Hematopoietic multipotent progenitor cell treated with erythropoietin and hydrocortisone succinate and interleukin-3 and kit ligand, for 4 days (in vitro differentiated cells): ENCODE results near the gene GALNT17.

Experiments used
- DNase-seq: peaks from one replicate; pipeline ENCODE4 v3.0.0-alpha.2; 2015

GALNT17 gene

DNA sequence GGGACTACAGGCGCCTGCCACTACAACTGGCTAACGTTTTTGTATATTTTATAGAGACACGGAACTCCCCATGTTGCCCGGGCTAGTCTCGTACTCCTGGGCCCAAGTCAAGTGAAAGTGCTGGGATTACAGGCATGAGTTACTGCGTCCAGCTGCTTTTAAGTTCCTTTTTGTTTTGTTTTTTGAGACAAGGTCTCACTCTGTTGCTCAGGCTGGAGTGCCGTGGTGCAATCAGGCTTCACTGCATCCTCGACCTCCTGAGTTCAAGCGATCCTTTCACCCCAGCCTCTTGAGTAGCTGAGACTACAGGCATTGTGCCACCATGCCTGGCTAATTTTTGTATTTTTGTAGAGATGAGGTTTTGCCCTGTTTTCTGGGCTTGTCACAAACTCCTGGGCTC lies 155.0 kb downstream of the GALNT17 start:
- no peak for DNase-seq

DNA sequence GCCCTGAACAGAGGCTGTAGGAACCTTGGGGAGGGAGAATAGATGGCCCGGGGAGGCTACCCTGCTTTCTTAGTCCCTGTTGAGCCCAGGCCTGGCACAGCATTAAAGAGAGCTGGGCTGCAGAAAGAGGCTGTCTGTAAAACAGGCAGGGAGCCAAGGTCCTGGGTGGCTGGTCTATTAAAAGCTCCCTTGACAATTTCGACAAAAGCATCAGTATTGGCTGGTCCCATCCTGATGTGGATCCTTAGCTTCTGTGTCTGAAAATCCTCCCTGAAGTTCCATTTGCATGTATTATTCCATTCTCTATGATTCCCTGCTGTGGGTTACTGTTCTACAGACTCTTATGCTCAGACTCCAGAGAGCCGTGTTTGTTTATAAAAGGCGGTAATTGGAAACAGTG lies 158.5 kb downstream of the GALNT17 start:
- DNase-seq = no peak

DNA sequence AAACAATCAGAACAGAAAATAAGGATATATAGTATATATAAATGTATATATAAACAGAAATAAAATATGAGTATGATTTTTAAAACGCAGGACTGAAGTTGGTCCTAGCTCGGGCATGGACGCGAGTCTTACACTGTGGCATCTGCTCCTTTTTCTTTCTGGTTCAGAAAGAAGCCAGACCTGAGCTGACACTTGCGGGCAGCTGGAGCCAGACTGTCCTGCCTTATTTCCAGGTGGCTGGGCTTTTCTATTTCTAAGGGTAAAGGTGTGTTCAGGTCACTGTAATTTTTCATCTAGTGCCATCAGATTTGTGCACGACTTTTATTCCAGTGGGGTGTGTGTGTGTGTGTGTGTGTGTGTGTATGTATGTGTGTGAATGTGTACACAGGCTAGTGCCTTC lies 166.4 kb downstream of the GALNT17 start:
- no peak for DNase-seq

DNA sequence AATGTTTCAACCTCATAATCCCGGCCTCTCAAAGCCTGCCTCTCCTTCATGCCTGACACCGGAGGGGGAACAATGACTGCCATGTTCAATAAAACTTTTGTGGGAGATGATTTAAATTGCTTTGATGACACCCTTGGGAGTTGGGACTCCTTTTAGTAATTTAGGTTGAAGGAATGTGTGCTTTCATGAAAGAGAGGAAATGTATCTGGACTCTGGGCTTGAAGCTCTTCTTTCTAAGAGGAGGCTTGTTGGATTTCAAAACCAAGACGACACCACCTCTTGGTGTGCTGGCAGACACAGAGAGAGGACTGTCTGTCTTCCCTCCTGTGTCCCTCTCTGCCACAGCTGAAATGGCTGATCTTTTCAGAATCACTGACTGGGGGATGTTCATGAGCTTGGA lies 168.1 kb downstream of the GALNT17 start:
- DNase-seq = no peak

DNA sequence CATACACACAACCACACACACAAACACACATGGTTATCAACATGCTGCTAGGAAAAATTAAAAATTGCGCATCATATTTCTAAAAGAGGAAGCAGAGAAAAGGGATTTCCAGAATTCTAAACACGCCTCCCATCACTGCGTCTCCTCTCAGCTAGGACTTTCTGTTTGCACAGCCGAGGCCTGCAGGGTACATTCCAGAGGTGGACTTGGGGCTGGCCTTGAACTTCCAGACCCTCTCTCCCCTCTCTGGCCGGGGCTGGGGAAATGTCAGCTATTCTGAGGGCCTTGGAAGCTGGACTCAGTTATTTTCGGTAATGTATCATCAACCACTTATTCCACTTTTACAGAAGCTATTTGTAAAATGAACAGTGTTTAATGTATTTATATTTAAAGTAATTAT lies 168.7 kb downstream of the GALNT17 start:
- no peak for DNase-seq

DNA sequence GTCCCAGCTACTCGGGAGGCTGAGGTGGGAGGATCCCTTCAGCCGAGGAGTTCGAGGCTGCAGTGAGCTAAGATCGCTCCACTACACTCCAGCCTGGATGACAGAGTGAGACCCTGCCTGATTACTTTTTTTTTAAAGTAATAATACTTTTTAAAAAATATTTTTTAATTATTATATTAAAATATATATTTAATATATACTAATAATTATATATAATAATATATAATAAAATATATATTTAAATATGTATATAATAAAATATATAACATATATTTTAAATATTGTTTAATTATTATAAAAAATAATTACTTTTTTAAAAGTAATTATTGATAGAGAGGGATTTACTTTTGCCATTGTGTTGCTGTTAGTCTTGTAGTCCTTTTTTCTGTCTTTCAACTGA lies 169.2 kb downstream of the GALNT17 start:
- no peak for DNase-seq

DNA sequence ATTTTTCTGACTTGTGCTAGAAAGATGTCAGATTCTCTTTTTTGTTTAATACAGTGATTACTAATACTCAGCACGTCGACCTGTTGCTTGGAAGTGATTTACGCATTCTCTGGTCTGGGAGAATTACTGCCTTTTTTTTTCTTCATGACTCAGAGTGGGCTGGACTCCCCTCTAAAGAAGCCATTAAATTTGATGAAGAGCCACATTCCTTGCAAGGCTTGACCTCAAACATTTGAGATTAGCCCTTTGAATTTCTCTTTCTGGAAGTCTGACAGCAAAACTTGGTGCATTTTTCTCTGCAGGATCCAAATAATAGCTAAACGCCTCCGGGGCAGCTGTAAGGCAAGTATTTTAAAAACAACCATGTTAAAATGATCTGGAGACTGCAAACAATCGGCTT lies 171.6 kb downstream of the GALNT17 start:
- DNase-seq = no peak

DNA sequence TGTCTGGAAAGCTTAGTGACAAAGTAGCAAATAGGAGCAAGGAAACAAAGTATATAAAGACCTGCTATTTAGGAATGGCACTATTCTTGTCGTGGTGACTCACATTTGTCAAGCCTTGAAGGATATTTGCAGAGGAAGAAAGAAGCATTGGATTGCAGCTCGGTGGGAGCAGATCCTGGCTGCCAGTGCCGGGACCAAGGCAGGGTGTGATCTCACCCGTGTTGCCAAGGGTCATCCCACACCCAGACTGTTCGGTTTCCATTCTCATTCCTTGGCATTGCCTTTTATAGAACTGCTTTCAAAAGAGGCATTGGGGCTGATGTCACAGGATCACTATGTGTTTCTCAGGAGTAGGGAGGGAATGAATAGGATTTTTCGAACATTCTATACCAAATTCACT lies 176.2 kb downstream of the GALNT17 start:
- no peak for DNase-seq

DNA sequence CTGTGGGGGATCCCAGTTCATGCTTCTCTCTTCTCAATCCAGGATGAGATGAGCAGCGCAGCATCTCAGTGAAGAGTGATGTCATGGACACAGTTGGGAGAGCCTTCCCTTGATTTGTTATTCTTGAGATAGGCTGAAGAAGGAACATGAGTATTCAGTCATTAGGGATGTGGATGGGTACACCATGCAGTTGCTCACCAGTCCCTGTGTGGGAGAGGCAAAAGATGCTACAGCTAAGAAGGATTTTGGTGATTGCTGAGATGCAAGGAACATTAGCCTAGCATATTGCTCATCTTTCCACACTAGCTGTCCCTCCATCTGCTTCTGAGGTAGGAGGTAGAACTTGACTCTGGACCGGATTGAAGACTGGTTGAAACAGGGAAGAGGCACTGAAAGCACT lies 179.6 kb downstream of the GALNT17 start:
- DNase-seq = no peak

DNA sequence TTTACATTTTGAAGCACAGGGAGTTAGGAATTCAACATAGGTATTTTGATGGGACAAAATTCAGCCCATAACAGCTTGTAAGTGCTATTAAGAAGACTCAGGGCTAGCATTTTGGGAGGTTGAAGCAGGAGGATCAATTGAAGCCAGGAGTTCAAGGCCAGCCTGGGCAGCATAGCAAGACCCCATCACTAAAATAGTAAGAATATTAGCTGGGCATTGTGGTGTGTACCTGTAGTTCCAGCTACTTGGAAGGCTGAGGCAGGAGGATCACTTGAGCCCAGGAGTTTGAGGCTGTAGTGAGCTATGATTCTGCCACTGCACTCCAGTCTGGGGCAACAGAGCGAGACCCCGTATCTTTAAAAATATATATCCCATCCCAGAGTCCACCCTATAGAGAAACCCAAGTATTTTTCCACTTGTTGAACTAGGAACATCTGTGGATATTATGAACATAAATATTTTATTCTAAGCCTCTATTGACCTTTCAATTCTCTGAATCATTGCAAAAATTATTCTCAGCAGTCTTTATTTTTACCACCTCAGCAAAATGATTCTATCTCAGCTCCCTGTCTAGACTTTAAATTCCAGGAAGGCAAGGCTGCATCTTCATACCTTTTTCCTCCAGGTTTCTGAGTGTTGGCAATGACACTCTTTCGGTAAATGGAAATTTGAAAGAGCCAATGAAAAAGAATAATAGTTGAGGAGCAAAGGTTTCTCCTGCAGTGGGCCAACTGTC lies 181.0 kb downstream of the GALNT17 start:
- DNase-seq = no peak

DNA sequence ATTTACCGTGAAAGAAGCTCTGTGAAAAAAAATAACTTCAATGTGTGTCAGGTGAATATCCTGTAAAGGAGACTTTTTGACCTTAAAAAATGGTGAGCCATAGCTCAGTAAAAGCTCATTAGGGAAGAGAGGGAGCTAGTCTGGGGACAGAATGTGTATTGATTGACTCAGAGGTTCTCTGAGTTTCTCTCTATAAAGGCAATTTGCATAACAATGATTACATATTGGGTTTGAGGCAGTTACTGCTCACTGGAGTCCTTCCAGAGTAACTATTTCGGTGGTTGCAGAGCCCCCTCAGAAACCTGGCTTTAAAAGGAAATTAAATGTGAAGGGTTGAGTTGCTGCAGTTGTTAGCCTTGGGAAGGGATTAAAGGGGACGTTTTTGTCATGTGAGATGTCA lies 181.6 kb downstream of the GALNT17 start:
- DNase-seq = no peak

DNA sequence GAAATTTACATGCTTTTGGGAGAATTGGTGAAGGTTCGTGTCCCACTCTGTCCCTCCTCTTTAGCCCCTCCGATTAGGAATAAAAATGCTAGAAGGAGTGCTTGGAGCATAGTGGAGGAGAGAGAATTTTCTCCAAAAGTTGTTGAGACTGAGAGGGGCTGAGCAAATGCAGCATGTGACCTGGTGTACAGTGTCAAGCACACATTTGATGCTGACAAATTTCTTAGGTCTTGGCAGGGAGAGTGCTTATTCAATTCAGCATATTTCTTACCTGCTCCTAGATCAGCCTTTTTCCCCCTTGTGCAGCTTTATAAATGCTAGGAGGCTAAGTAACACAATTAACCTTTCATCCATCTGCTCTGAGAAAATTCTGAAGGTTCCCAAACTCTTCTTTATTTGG lies 189.0 kb downstream of the GALNT17 start:
- DNase-seq = no peak

DNA sequence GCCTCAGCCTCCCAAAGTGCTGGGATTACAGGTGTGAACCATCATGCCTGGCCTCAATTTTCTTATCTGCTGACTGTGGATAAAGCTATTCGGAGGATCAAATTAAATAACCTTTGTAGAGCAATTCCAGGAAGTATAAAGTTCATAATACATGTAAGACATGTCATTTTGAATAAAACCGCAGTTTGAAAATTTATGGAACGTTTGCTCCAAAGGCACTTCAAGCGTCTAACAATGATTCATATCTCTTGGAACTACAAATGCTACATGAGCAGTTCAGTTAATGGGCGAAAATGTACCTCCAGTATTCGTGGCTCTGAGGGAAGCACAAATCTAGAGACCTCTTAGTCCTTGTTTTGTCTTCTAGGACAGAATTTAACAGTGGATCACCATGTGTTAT lies 190.3 kb downstream of the GALNT17 start:
- no peak for DNase-seq

DNA sequence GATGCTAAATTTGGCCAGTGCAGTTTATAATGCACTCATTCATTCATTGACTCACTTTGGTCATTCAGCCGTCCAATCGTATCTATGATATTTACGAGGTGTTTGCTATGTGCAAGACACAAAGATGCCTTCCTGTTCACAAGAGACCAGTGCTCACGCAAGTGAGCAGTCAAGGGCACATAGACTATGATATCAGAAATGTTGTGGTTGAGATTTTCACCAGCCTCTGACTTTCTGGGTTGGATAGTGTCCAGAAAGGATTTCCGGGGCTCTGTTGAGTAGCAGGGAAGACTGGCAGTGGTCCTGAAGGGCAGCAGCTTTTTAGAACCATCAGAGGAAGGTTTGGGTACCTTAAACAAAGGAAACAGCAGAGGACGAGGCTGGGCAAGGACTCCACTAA lies 191.8 kb downstream of the GALNT17 start:
- DNase-seq = no peak

DNA sequence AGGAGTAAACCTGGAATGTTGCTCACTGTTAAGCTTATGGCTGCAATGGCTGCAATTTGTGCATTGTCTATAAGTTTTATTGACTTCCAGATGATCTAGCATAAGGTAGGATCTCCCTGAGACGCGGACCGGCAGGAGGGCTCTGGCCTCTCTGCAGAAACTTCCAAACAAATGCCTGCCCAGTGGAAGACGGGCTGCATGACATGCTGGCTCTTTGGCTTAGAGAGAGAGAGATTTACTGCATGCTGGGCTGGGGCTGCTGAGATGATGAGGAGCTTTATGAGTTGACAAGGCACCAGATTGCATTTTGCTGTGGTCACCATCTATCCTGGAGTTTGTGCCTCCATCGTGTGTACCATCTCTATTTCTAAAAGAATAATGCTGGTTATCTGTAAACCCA lies 193.2 kb downstream of the GALNT17 start:
- no peak for DNase-seq

DNA sequence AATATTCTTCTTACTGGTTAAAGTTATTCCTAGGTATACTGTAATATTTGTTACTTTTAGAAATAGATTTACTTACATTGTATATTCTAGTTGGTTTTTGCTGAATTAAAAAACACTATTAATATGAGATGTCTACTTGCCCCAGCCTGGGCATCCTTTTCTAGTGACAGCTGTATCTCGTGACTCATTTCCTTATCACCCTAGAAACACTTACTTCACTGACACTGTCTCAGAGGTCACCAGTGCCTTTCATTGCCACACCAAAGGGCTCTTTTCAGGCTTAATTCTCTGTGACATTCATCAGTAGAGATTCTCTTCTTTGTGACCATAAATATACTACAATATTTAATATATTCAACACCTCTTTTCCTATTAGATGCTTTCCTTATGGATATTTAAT lies 194.7 kb downstream of the GALNT17 start:
- no peak for DNase-seq

DNA sequence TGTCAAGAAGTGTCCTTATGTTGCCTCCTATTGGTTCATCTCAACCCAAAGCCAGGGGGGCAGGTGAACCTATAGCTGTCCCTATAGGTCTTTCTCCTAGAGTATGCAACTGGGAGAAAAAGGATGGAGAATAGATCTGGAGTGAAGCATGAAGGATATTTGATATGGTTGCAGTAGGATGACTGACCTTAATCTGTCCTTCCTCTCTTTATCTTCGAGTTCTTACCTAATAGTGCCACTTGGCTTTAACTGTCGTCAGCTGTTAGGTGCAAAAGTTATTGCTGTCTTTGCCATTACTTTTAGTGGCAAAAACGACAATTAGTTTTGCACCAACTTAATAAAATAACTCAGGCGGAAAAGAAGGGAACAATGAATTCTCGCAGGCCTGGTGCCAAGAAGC lies 196.0 kb downstream of the GALNT17 start:
- DNase-seq = no peak

DNA sequence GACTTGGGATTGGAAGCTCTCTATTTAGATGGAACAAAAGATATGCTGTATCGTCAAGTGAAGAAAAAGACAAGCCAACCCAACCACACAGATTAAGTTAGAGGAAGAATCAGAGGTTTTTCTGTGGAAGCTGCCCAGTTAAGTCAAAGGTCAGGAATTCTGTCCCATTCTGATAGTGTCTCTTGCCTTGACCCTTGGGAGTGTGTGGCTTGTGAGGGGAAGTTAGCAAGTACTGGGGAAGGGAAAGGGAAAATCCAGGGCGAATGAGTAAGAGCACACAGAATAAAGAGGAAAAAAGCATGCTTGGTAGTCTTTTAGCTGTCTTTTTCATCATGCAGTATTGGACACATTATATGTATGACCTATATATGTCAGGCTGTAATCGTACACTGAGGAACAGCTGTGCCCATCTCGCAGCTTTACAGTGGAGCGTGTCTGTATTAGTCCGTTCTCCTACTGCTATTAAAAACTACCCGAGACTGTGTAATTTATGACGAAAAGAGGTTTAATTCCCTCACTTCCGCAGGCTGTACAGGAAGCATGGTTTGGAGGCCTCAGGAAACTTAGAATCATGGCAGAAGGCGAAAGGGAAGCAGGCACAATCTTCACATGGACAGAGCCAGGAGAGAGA lies 197.2 kb downstream of the GALNT17 start:
- DNase-seq = no peak

DNA sequence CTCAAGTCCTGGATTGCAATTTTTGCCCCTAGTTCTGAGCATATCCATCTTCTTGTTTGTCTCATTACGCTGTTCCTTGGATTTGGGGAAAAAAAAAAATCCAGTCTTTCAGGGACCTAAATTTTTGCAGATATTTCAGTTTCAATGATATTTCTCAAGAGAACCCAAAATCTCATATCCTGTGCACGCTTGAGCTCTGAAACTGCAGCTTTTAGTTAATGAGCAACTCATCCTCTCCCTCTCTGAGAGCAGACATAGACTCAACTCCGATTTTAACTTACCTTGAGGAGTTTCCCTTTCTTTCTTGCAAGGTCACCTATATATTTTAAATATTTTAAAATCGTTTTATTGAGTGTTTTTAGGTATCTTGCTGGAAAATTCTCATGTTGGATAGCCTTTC lies 200.3 kb downstream of the GALNT17 start:
- no peak for DNase-seq

DNA sequence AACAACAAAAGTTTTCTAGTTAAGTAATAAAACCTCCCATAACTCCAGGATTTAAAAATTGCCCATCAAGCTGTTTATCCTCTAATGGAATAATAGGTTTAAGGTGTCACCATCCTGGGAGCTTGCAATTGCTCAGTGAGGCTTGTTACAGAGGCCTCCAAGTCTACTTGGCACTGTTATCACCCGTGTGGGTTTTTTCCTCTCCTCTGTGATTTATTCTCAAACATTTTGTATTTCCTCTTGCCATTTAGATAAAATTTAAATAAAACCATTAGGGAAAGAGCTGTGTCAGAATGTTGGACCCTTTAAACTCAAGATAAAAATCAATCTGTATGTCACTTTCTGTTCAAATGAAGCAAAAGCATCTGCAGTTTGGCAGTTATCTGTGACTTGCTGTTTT lies 202.6 kb downstream of the GALNT17 start:
- DNase-seq = no peak

DNA sequence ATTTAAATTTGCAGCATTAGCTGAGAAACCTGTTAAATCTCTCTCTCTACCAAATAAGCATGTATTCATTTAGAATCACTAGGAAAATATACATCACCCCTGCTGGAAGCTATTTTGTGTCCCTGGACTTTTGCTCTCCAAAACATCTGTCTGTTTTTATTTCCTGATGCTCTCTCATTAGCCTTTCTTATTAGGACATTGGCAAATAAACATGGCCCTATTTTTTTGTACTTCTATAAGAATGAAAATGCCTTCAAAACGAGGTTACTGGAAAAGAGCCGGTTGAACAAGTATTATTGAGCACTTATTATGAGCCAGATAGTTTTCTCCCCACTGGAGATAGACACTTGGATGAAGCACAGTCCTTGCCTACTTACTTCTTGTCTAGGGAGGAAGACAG lies 206.9 kb downstream of the GALNT17 start:
- DNase-seq = no peak

DNA sequence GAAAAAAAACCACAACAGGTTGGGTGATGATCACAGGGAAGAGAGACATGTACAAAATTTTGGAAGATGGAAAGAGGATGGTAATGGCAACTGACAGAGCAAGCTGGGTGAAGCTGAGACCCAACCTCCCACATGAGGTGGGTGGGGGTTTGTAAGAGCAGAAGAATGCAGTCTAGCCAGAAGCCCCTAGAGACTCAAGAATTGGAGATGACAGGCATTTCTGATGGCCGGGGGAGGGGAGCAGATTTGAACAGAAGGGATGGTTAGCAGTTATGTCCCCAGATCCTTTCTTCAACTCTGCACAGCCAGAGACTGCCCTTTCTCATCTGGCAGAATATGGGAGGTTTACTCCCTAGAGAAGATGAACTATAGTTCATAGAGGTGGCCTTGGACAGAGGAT lies 208.0 kb downstream of the GALNT17 start:
- DNase-seq = no peak

DNA sequence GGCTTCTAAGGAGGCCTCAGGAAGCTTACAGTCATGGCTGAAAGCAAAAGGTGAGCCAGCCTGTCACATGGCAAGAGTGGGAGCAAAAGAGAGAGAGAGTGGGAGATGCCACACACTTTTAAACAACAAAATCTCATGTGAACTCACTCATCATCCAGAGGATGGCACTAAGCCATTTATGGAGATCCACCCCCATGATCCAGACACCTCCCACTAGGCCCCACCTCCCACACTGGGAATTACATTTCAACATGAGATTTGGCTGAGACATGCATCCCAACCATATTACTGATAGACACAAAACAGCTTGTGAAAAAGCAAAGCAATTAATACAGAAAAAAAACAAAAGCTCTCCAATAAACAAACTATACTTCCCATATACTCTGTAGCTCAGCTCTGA lies 210.3 kb downstream of the GALNT17 start:
- no peak for DNase-seq

DNA sequence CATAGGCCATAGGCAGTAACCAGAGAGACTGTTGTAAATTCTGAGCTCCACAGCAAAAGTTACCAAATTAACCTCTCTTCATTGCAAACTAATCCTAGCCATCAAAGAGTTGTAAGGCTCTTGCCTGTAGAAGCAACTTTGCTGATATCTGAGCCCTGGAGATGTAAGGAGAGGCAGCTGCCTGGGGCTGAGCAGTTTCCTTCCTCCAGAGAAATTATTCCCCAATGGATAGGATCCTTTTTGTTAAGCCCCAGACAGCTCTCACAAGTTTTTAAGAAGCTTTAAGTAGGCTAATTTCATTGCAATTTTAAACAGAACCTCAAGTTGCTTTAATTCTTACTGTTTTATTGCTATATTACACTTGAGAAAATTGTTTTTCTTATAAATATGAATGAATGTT lies 211.1 kb downstream of the GALNT17 start:
- DNase-seq = no peak

DNA sequence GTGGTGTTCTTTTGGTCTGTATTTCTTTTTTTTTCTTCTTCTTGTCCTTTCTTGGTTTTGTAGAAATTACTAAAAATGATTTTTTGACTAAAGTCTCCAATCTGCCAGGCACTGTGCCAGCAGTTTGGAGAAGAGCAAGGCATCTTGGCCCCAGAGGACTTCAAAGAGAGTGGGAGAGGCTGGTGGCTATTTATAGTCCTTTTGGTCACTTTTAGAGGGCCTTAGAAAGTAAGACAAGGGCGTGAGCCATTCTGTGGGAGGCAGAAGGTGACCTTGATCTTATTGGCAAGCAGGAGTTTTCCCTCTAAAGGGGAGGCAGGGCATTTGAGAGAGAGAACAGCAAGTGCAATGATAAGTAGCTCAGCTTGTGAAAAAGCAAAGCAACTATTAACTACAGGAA lies 211.9 kb downstream of the GALNT17 start:
- DNase-seq = no peak
